ENCODE measurements around the gene HSPB9. TPM values are rescaled to one million over a fixed set of nuclear protein-coding genes. Genes with fewer than 3 reads are reported as not detected.
"Not testable (repeated sequence)": the region's sequence is repeated elsewhere in the genome, so short reads cannot be mapped to it uniquely, and the experiment has no call there.

The HSPB9 gene
- total and polyA plus RNA-seq, 2 experiments from 2014 or later: 0.34 TPM; not detected in 1

- H3K79me2 ChIP-seq (ENCODE audit: insufficient read depth): peaks cover 86% of the 10 kb centered on the region
- no peak overlapping the region for H3K4me2 ChIP-seq (ENCODE audit: unreplicated experiment)
- no peak for DNase-seq
- in situ Hi-C loops (cut with MboI): no loop called here
- 0 out of 2 replicates have a peak, but pooled peaks cover 7% of the 10 kb centered on the region for H3K36me3 ChIP-seq (ENCODE audit: low read depth)
- no peak overlapping the region for H3K4me3 ChIP-seq
- peak overlapping the region; percentile 75 for H3K27ac ChIP-seq
- H2AFZ ChIP-seq: no peak overlapping the region
- H3K4me1 ChIP-seq (ENCODE audit: insufficient read depth): peaks cover 31% of the 10 kb centered on the region
- no peaks in the 10 kb centered on the region for H3K9me3 ChIP-seq (ENCODE audit: low read depth)
- peaks cover 13% of the 10 kb centered on the region; the same call in 1 of the 2 replicates for H4K20me1 ChIP-seq (ENCODE audit: insufficient read depth)
- no peaks in the 10 kb centered on the region for H3K9me2 ChIP-seq (ENCODE audit: insufficient read depth)
- H3F3A ChIP-seq (ENCODE audit: insufficient read depth): peaks cover 38% of the 10 kb centered on the region
- no peak overlapping the region for H3K9ac ChIP-seq
- 71 to 77% methylated on average over 8 of the region's 8 CpGs for WGBS, 2 experiments (ENCODE audit: low coverage in 1 of 2, low lambda C conversion rate in 2 of 2, missing lambda C conversion rate in 2 of 2)
- TF ChIP-seq EZH2phosphoT487 (IDR thresholded peaks at IDR 0.05; ENCODE audit: insufficient read depth, low read depth): no peak
- TF ChIP-seq EZH2 (IDR thresholded peaks at IDR 0.05; ENCODE audit: insufficient read depth, poor library complexity, severe bottlenecking): no peak
- no peaks in the 10 kb centered on the region for H3K27me3 ChIP-seq (replicated peaks; ENCODE audit: insufficient read depth)
Observed at GRCh38 chr17:42141382-42141781, 18.8 kb downstream of the HSPB9 start.

- Histone ChIP-seq H3K9me2 (ENCODE audit: insufficient read depth) (no peaks in the 10 kb centered on the region), H3K27ac (peak overlapping the region; percentile 75), H3K4me1 (ENCODE audit: insufficient read depth) (peaks cover 31% of the 10 kb centered on the region), H2AFZ (no peak overlapping the region), H3K9ac (peak overlapping the region; percentile 49), H3K27me3 (replicated peaks; ENCODE audit: insufficient read depth) (no peaks in the 10 kb centered on the region), H3K79me2 (ENCODE audit: insufficient read depth) (peaks cover 86% of the 10 kb centered on the region), H3F3A (ENCODE audit: insufficient read depth) (peaks cover 38% of the 10 kb centered on the region), H3K4me2 (ENCODE audit: unreplicated experiment) (peak overlapping the region; percentile 67), H3K36me3 (ENCODE audit: low read depth) (0 out of 2 replicates have a peak, but pooled peaks cover 4% of the 10 kb centered on the region), H4K20me1 (ENCODE audit: insufficient read depth) (peaks cover 13% of the 10 kb centered on the region; the same call in 1 of the 2 replicates), H3K9me3 (ENCODE audit: low read depth) (no peaks in the 10 kb centered on the region), H3K4me3 (0 out of 2 replicates have a peak overlapping the region, but pooled peaks have one; percentile 17)
- 3 to 4% methylated on average over 7 of the region's 7 CpGs for WGBS, 2 experiments (ENCODE audit: low coverage in 1 of 2, low lambda C conversion rate in 2 of 2, missing lambda C conversion rate in 2 of 2)
- in situ Hi-C loops (cut with MboI): no loop called here
- TF ChIP-seq EZH2 (IDR thresholded peaks at IDR 0.05; ENCODE audit: insufficient read depth, poor library complexity, severe bottlenecking): no peak
- TF ChIP-seq EZH2phosphoT487 (IDR thresholded peaks at IDR 0.05; ENCODE audit: insufficient read depth, low read depth): 0 out of 2 replicates have a peak, but pooled peaks have one; percentile 41
- peak; percentile 92 for DNase-seq
Observed at GRCh38 chr17:42142371-42142896, 19.8 kb downstream of the HSPB9 start.

DNA sequence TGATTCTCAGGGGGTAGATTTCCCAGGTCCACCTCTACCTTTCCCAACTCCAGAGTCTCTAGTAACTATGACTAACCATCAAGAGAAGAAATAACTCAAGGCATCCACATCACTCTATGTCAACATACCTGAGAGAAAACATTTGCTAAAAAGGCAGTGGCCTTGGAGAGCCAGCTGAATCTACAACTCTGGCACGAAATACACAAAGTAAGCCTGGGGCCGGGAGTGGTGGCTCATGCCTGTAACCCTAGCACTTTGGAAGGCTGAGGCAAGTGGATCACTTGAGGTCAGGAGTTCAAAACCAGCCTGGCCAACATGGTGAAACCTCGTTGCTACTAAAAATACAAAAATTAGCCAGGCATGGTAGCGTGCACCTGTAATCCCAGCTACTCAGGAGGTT, 20.5 kb downstream of the HSPB9 start:
- H3K9me3 ChIP-seq (ENCODE audit: low read depth); in situ Hi-C loops (cut with MboI); H3K36me3 ChIP-seq (ENCODE audit: low read depth); H3K9ac ChIP-seq; H2AFZ ChIP-seq; H3K4me3 ChIP-seq; H3K9me2 ChIP-seq (ENCODE audit: insufficient read depth); H3K27me3 ChIP-seq (replicated peaks; ENCODE audit: insufficient read depth): not testable (repeated sequence)
- H3K27ac ChIP-seq: peak overlapping the region; percentile 75
- H3K4me1 ChIP-seq (ENCODE audit: insufficient read depth): peaks cover 31% of the 10 kb centered on the region
- DNase-seq: peak; percentile 23
- 84 to 89% methylated on average over 4 of the region's 4 CpGs for WGBS, 2 experiments (ENCODE audit: low coverage in 1 of 2, low lambda C conversion rate in 2 of 2, missing lambda C conversion rate in 2 of 2)
- peaks cover 38% of the 10 kb centered on the region for H3F3A ChIP-seq (ENCODE audit: insufficient read depth)
- H4K20me1 ChIP-seq (ENCODE audit: insufficient read depth): peaks cover 13% of the 10 kb centered on the region; the same call in 1 of the 2 replicates
- peaks cover 86% of the 10 kb centered on the region for H3K79me2 ChIP-seq (ENCODE audit: insufficient read depth)
- peak overlapping the region; percentile 67 for H3K4me2 ChIP-seq (ENCODE audit: unreplicated experiment)

DNA sequence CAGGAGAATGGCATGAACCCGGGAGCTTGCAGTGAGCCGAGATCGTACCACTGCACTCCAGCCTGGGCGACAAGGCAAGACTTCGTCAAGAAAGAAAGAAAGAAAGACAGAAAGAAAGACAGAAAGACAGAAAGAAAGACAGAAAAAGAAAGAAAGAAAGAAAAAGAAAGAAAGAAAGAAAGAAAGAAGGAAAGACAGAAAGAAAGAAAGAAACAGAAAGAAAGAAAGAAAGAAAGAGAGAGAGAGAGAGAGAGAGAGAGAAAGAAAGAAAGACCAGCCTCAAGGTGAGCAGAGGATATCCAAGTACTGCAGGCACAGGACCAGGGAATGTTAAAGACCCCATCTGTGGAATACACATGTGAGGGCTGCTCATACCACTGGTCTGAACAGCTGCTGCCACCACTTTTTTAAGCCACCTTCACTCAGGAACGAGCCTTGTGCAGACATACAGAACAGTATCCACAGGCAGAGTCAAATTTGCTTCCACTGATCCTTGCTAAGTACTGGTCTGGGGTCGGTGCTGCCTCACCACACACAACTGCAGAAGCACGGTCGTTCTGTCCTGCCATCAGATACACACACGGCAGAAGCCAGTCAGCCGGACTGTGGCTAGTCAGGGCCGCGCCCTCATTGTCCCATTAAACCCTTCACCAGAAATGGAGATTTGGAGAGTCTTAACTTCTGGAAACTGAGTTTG, 24.5 kb downstream of the HSPB9 start:
- H3K4me2 ChIP-seq (ENCODE audit: unreplicated experiment): no peak overlapping the region

More for the DNA sequence above, 24.5 kb downstream of the HSPB9 start:
- Histone ChIP-seq H3K9me3 (ENCODE audit: low read depth) (no peaks in the 10 kb centered on the region), H3K27me3 (replicated peaks; ENCODE audit: insufficient read depth) (no peaks in the 10 kb centered on the region), H3K27ac (no peak overlapping the region), H3K9ac (no peak overlapping the region), H3K79me2 (ENCODE audit: insufficient read depth) (peaks cover 89% of the 10 kb centered on the region), H3K4me3 (no peak overlapping the region), H3K9me2 (ENCODE audit: insufficient read depth) (no peaks in the 10 kb centered on the region), H4K20me1 (ENCODE audit: insufficient read depth) (0 out of 2 replicates have a peak, but pooled peaks cover 7% of the 10 kb centered on the region), H3K4me1 (ENCODE audit: insufficient read depth) (peaks cover 16% of the 10 kb centered on the region), H2AFZ (no peak overlapping the region), H3K36me3 (ENCODE audit: low read depth) (0 out of 2 replicates have a peak, but pooled peaks cover 4% of the 10 kb centered on the region), H3F3A (ENCODE audit: insufficient read depth) (peaks cover 18% of the 10 kb centered on the region)
- DNase-seq: no peak
- no peak for TF ChIP-seq EZH2phosphoT487 (IDR thresholded peaks at IDR 0.05; ENCODE audit: insufficient read depth, low read depth)
- TF ChIP-seq EZH2 (IDR thresholded peaks at IDR 0.05; ENCODE audit: insufficient read depth, poor library complexity, severe bottlenecking): no peak
- in situ Hi-C loops (cut with MboI): no loop called here
- 81 to 85% methylated on average over 13 of the region's 13 CpGs for WGBS, 2 experiments (ENCODE audit: low coverage in 1 of 2, low lambda C conversion rate in 2 of 2, missing lambda C conversion rate in 2 of 2)
